A549 (cell line): ENCODE data around the gene SBF2. TPM values are rescaled to one million over a fixed set of nuclear protein-coding genes. Genes with fewer than 3 reads are reported as not detected.

ENCODE experiments used
- ATAC-seq, 2 experiments: fragments of 200-7000 bp in 1 of 2; fragments of >200 bp in 1 of 2; cut with Nextera tagmentation in 1 of 2; cut with Tn5 transposase in 1 of 2; 3 replicates each; pipeline versions ENCODE4 v1.8.0 to v1.9.1; 2018 to 2020; ENCODE audit warnings: mild to moderate bottlenecking in 1 of 2, moderate library complexity in 1 of 2
- CTCF ChIA-PET: fragments of 300-600 bp; sonication (Branson Sonifier 250); formaldehyde crosslinking; extraction: SDS; loops from one replicate; lab custom pipeline; 2021; ENCODE audit warnings: antibody characterized with exemption, inconsistent platforms; lab: Yijun Ruan, JAX
- POLR2A ChIA-PET: fragments of 350-600 bp; formaldehyde crosslinking; extraction: SDS; loops from one replicate; lab custom pipeline; 2021; ENCODE audit warnings: antibody characterized with exemption, inconsistent platforms; lab: Yijun Ruan, JAX
- DNase-seq, 2 experiments: peaks; one replicate each; pipeline versions ENCODE4 v3.0.0 to v3.0.0-alpha.2; 2011 to 2016; ENCODE audit warnings: low read depth in 1 of 2, low spot score in 1 of 2
- FAIRE-seq: peaks from 2 replicates; lab custom pipeline; 2011; peaks lifted over from hg19 to GRCh38; lab: Jason Lieb, UNC
- H3K27ac ChIP-seq, 2 experiments: fragments of >200 bp; sonication (Bioruptor Twin); formaldehyde crosslinking; 3 replicates each; pipeline ENCODE4 v1.5.1; 2016 to 2017
- H3K4me1 ChIP-seq: fragments of >200 bp; sonication (Bioruptor Twin); formaldehyde crosslinking; 3 replicates; pipeline ENCODE4 v1.6.1; 2016
- H3K4me2 ChIP-seq: fragments of >200 bp; sonication (Bioruptor Twin); formaldehyde crosslinking; 3 replicates; pipeline ENCODE4 v1.6.1; 2016
- H3K4me3 ChIP-seq: fragments of >200 bp; sonication (Bioruptor Twin); formaldehyde crosslinking; 3 replicates; pipeline ENCODE4 v1.5.1; 2016
- H3K9me3 ChIP-seq: fragments of >200 bp; sonication (Bioruptor Twin); formaldehyde crosslinking; 3 replicates; pipeline ENCODE4 v1.6.1; 2016
- BCL3 ChIP-seq: fragments of >200 bp; sonication (Bioruptor Twin); formaldehyde crosslinking; IDR thresholded peaks from 3 replicates; pipeline ENCODE4 v1.6.1; 2016
- BHLHE40 ChIP-seq: IDR thresholded peaks from 2 replicates; pipeline ENCODE4 v1.6.1; 2012; ENCODE audit warnings: low read depth, low read length, inconsistent platforms
- CBX2 ChIP-seq: fragments of 200-600 bp; sonication (generic); IDR thresholded peaks from 2 replicates; pipeline ENCODE4 v1.6.1; 2016; ENCODE audit warnings: low read depth, mild to moderate bottlenecking, borderline replicate concordance
- CEBPB ChIP-seq, 2 experiments: fragments of >200 bp in 1 of 2; sonication (Bioruptor Twin) in 1 of 2; formaldehyde crosslinking in 1 of 2; IDR thresholded peaks; 2 replicates each; pipeline ENCODE4 v1.6.1; 2012 to 2016
- CHD2 ChIP-seq: fragments of 150-350 bp; IDR thresholded peaks from 2 replicates; pipeline ENCODE4 v1.6.1; 2014; ENCODE audit warnings: low read length; ENCODE audit not compliant: partially characterized antibody
- CHD4 ChIP-seq: fragments of 200-600 bp; sonication (generic); IDR thresholded peaks from 2 replicates; pipeline ENCODE4 v1.6.1; 2016; ENCODE audit warnings: antibody characterized with exemption, mild to moderate bottlenecking, borderline replicate concordance
- E2F6 ChIP-seq: IDR thresholded peaks from 2 replicates; pipeline ENCODE4 v1.6.1; 2012; ENCODE audit warnings: low read depth, borderline replicate concordance
- EHF ChIP-seq: fragments of 250-450 bp; sonication (Bioruptor Pico); IDR thresholded peaks from 2 replicates; pipeline ENCODE4 v1.5.0; 2020; ENCODE audit warnings: mild to moderate bottlenecking
- EP300 ChIP-seq, 2 experiments: fragments of >200 bp; sonication (Bioruptor Twin); formaldehyde crosslinking; IDR thresholded peaks; 2 replicates in 1 of 2; 3 replicates in 1 of 2; pipeline ENCODE4 v1.6.1; 2016 to 2017
- ESRRA ChIP-seq: fragments of 150-350 bp; IDR thresholded peaks from 2 replicates; pipeline ENCODE4 v1.6.1; 2014; ENCODE audit warnings: mild to moderate bottlenecking, low read length, borderline replicate concordance
- FOXS1 ChIP-seq: fragments of 250-450 bp; sonication (Bioruptor Pico); IDR thresholded peaks from 2 replicates; pipeline ENCODE4 v1.5.0; 2020; ENCODE audit warnings: mild to moderate bottlenecking, moderate library complexity
- HES2 ChIP-seq: fragments of >200 bp; sonication (Bioruptor Twin); formaldehyde crosslinking; IDR thresholded peaks from 2 replicates; pipeline ENCODE4 v1.6.1; 2016
- HEYL ChIP-seq: fragments of 250-450 bp; sonication (Bioruptor Pico); IDR thresholded peaks from 2 replicates; pipeline ENCODE4 v1.8.0; 2021; ENCODE audit warnings: mild to moderate bottlenecking, moderate library complexity
- HOXA7 ChIP-seq: fragments of 250-450 bp; sonication (Bioruptor Pico); IDR thresholded peaks from 2 replicates; pipeline ENCODE4 v1.5.0; 2020; ENCODE audit warnings: mild to moderate bottlenecking, moderate library complexity
- HOXB5 ChIP-seq: fragments of 250-450 bp; sonication (Bioruptor Pico); IDR thresholded peaks from 2 replicates; pipeline ENCODE4 v1.5.0; 2020; ENCODE audit warnings: mild to moderate bottlenecking, moderate library complexity
- JUNB ChIP-seq: fragments of >200 bp; sonication (Bioruptor Twin); formaldehyde crosslinking; IDR thresholded peaks from 2 replicates; pipeline ENCODE4 v1.6.1; 2016
- MAFK ChIP-seq: fragments of 450-650 bp; IDR thresholded peaks from 2 replicates; pipeline ENCODE4 v1.6.1; 2014; ENCODE audit not compliant: partially characterized antibody
- MAX ChIP-seq: IDR thresholded peaks from 2 replicates; pipeline ENCODE4 v1.6.1; 2012
- MYC ChIP-seq: IDR thresholded peaks from 2 replicates; pipeline ENCODE4 v1.6.1; 2012; ENCODE audit warnings: mild to moderate bottlenecking, inconsistent platforms, low read length, improper control_type of control experiment, borderline replicate concordance
- NPAS2 ChIP-seq: fragments of 250-450 bp; sonication (Bioruptor Pico); IDR thresholded peaks from 2 replicates; pipeline ENCODE4 v1.8.0; 2022; ENCODE audit warnings: mild to moderate bottlenecking, moderate library complexity, borderline replicate concordance
- NR3C1 ChIP-seq: fragments of >200 bp; sonication (Bioruptor Twin); formaldehyde crosslinking; IDR thresholded peaks from 3 replicates; pipeline ENCODE4 v1.6.1; 2017
- PBX3 ChIP-seq: IDR thresholded peaks from 2 replicates; pipeline ENCODE4 v1.6.1; 2012
- POLR2A ChIP-seq: IDR thresholded peaks from 2 replicates; pipeline ENCODE4 v1.6.1; 2012; ENCODE audit warnings: mild to moderate bottlenecking, low read length
- REST ChIP-seq: fragments of 200-600 bp; sonication (generic); IDR thresholded peaks from 2 replicates; pipeline ENCODE4 v1.6.1; 2016; ENCODE audit warnings: antibody characterized with exemption, mild to moderate bottlenecking, moderate library complexity
- RFX5 ChIP-seq: fragments of 450-650 bp; IDR thresholded peaks from 2 replicates; pipeline ENCODE4 v1.7.1; 2014; ENCODE audit warnings: antibody characterized with exemption, mild to moderate bottlenecking, moderate library complexity
- RNF2 ChIP-seq: fragments of 200-600 bp; sonication (generic); IDR thresholded peaks from 2 replicates; pipeline ENCODE4 v1.6.1; 2016; ENCODE audit warnings: low read depth, mild to moderate bottlenecking, antibody characterized with exemption, moderate library complexity, borderline replicate concordance
- TFCP2L1 ChIP-seq: fragments of 250-450 bp; sonication (Bioruptor Pico); IDR thresholded peaks from 2 replicates; pipeline ENCODE4 v1.5.0; 2021; ENCODE audit warnings: mild to moderate bottlenecking
- TP53 ChIP-seq: fragments of 250-450 bp; sonication (Bioruptor Pico); IDR thresholded peaks from 2 replicates; pipeline ENCODE4 v1.5.0; 2021; ENCODE audit warnings: mild to moderate bottlenecking, moderate library complexity
- ZC3H11A ChIP-seq: fragments of 450-650 bp; IDR thresholded peaks from 2 replicates; pipeline ENCODE4 v1.6.1; 2014; ENCODE audit warnings: antibody characterized with exemption, mild to moderate bottlenecking
- ZSCAN20 ChIP-seq: fragments of 250-450 bp; sonication (Bioruptor Pico); IDR thresholded peaks from 2 replicates; pipeline ENCODE4 v1.8.0; 2022; ENCODE audit warnings: mild to moderate bottlenecking, moderate library complexity
- WGBS: methylation state at CpG from one replicate; pipeline ENCODE4 v1.1.6; 2017; ENCODE audit errors: missing lambda C conversion rate; 5-methylcytosine and 5-hydroxymethylcytosine counted together
- polyA plus RNA-seq, 4 experiments: library from polyadenylated mRNA; depleted of rRNA in 3 of 4; stranded (reverse); fragments of >200 nt; fragmentation: RNase III in 1 of 4; extraction: RNeasy Plus Mini Kit Qiagen cat#74134 plus additional on column Dnase treatment in 1 of 4; gene quantifications; 2 replicates in 3 of 4; 3 replicates in 1 of 4; pipeline ENCODE4 v1.2.3, GENCODE V29; 2011 to 2017

Gene SBF2
- polyA plus RNA-seq, 2 of the 4 experiments (the other 2 are of a cell fraction) = 11.1 to 49.6 TPM

GRCh38 chr11:10319702-10320558 lies 25.9 kb upstream of the SBF2 start:
- peaks cover 38% of the 10 kb centered on the region for H3K4me1 ChIP-seq
- ChIA-PET CTCF (interaction anchor here (0.8 to 13.0 kb wide), 3 partner anchors 14 to 562 kb away, joined by 3 to 188 read pairs (median 11); partner anchors contain the start of gene ADM), POLR2A (no interaction called here)
- H3K4me2 ChIP-seq = no peak overlapping the region
- H3K4me3 ChIP-seq = no peak overlapping the region
- H3K9me3 ChIP-seq = no peaks in the 10 kb centered on the region
- WGBS = 82% methylated on average over 6 of the region's 6 CpGs
- TF ChIP-seq E2F6 (no peak), EP300 (IDR thresholded peaks at IDR 0.05) (no peak), ESRRA (no peak), REST (no peak), RNF2 (no peak), NR3C1 (no peak), CBX2 (no peak), JUNB (no peak), BHLHE40 (no peak), POLR2A (no peak), CHD4 (no peak), FOXS1 (CRISPR knock-in tag) (no peak), ZSCAN20 (CRISPR knock-in tag) (no peak), PBX3 (no peak), HOXA7 (CRISPR knock-in tag) (no peak), MAX (no peak), CHD2 (no peak), NPAS2 (CRISPR knock-in tag) (no peak), EHF (CRISPR knock-in tag) (no peak)
- FAIRE-seq = no peak
- DNase-seq = no peak
- peak overlapping the region in 1 of 2 experiments; percentile 39; a peak in 3 of 6 replicates for H3K27ac ChIP-seq
- no peak for ATAC-seq

GRCh38 chr11:10318527-10318802 lies 24.4 kb upstream of the SBF2 start:
- Histone ChIP-seq H3K27ac (peak overlapping the region in 1 of 2 experiments; percentile 46; a peak in 3 of 6 replicates), H3K4me1 (peaks cover 26% of the 10 kb centered on the region), H3K4me3 (no peak overlapping the region), H3K4me2 (no peak overlapping the region), H3K9me3 (no peaks in the 10 kb centered on the region)
- ChIA-PET CTCF (interaction anchor here (1.5 to 3.0 kb wide), 2 partner anchors 11 to 13 kb away, joined by 6 to 14 read pairs; partner anchors contain the start of gene ADM), POLR2A (no interaction called here)
- 73% methylated on average over 3 of the region's 3 CpGs for WGBS
- DNase-seq (no peak), ATAC-seq (no peak), FAIRE-seq (no peak)
- TF ChIP-seq BCL3 (no peak), TFCP2L1 (CRISPR knock-in tag) (no peak), RFX5 (no peak), TP53 (no peak), CHD2 (no peak), HES2 (no peak), HEYL (CRISPR knock-in tag) (no peak), NR3C1 (no peak), FOXS1 (CRISPR knock-in tag) (no peak), CEBPB (IDR thresholded peaks at IDR 0.05) (no peak), ZC3H11A (no peak), PBX3 (no peak), HOXB5 (CRISPR knock-in tag) (no peak), MYC (no peak), MAFK (no peak)
